PC-9 (cell line): ENCODE data around the gene VEGFB. TPM values are rescaled to one million over a fixed set of nuclear protein-coding genes. Genes with fewer than 3 reads are reported as not detected.

Experiments
- BruUV-seq: library from RNA; stranded (reverse); fragments of 400-500 nt; replicated peaks from 2 replicates; lab custom pipeline; 2021; lab: Mats Ljungman, UMichigan
- CTCF ChIA-PET: fragments of 300-600 bp; sonication (Branson Sonifier 250); formaldehyde crosslinking; loops from one replicate; lab custom pipeline; 2022; ENCODE audit warnings: antibody characterized with exemption; lab: Charles Lee
- POLR2A ChIA-PET: fragments of 300-600 bp; sonication (Branson Sonifier 250); formaldehyde crosslinking; loops from one replicate; lab custom pipeline; 2022; ENCODE audit warnings: antibody characterized with exemption; ENCODE audit not compliant: unreplicated experiment; lab: Charles Lee
- DNase-seq, 2 experiments: peaks; one replicate each; pipeline versions ENCODE4 v3.0.0 to v3.0.0-alpha.2; 2015 to 2022; ENCODE audit warnings: mixed read lengths in 1 of 2
- H2AFZ ChIP-seq: fragments of 200-600 bp; sonication (generic); 2 replicates; pipeline ENCODE4 v1.8.1; 2017; ENCODE audit warnings: antibody characterized with exemption
- H3F3A ChIP-seq: fragments of 200-600 bp; sonication (generic); 2 replicates; pipeline ENCODE4 v1.8.1; 2017; ENCODE audit warnings: antibody characterized with exemption, mild to moderate bottlenecking, low read depth; ENCODE audit not compliant: insufficient read depth
- H3K27ac ChIP-seq: fragments of 200-600 bp; sonication (generic); 2 replicates; pipeline ENCODE4 v1.6.1; 2016; ENCODE audit warnings: mixed run types
- H3K27me3 ChIP-seq: fragments of 200-600 bp; sonication (generic); 2 replicates; pipeline ENCODE4 v1.6.1; 2016; ENCODE audit warnings: low read depth, mixed run types; ENCODE audit not compliant: insufficient read depth
- H3K36me3 ChIP-seq: fragments of 200-600 bp; sonication (generic); 2 replicates; pipeline ENCODE4 v1.6.1; 2016; ENCODE audit warnings: low read depth, mixed run types
- H3K4me1 ChIP-seq: fragments of 200-600 bp; sonication (generic); replicated peaks from 2 replicates; pipeline ENCODE4 v1.6.1; 2016; ENCODE audit warnings: mixed run types; ENCODE audit not compliant: insufficient read depth
- H3K4me2 ChIP-seq: fragments of 200-600 bp; sonication (generic); 2 replicates; pipeline ENCODE4 v1.6.1; 2017; ENCODE audit warnings: mixed run types
- H3K4me3 ChIP-seq: fragments of 200-600 bp; sonication (generic); 2 replicates; pipeline ENCODE4 v1.6.1; 2016; ENCODE audit warnings: mixed run types
- H3K79me2 ChIP-seq: fragments of 200-600 bp; sonication (generic); 2 replicates; pipeline ENCODE4 v1.6.1; 2017; ENCODE audit warnings: low read depth, mixed run types
- H3K9me2 ChIP-seq: fragments of 200-600 bp; sonication (generic); 2 replicates; pipeline ENCODE4 v1.8.1; 2017; ENCODE audit warnings: mild to moderate bottlenecking; ENCODE audit not compliant: insufficient read depth
- H3K9me3 ChIP-seq: fragments of 200-600 bp; sonication (generic); 2 replicates; pipeline ENCODE4 v1.8.1; 2016; ENCODE audit warnings: low read depth; ENCODE audit not compliant: insufficient read depth
- H4K20me1 ChIP-seq: fragments of 200-600 bp; sonication (generic); 2 replicates; pipeline ENCODE4 v1.8.1; 2017; ENCODE audit not compliant: insufficient read depth
- EZH2 ChIP-seq: fragments of 200-600 bp; sonication (generic); IDR thresholded peaks from 2 replicates; pipeline ENCODE4 v1.8.0; 2017; ENCODE audit warnings: antibody characterized with exemption, low read depth
- intact Hi-C: fragments of 100-400 bp; cut with micrococcal nuclease; formaldehyde crosslinking; loops from one replicate; pipeline ENCODE4 v1.10.0; 2022; ENCODE audit not compliant: unreplicated experiment
- total RNA-seq: library from RNA; stranded (reverse); gene quantifications from 2 replicates; pipeline ENCODE4 v1.2.3, GENCODE V29; 2021
- TF ChIP-seq, protein P1 (sequence below): fragments of 200-600 bp; sonication (generic); conservative IDR thresholded peaks from 2 replicates; pipeline ENCODE4 v1.6.1; 2017; ENCODE audit warnings: mixed run types, antibody characterized with exemption, mild to moderate bottlenecking, moderate library complexity

The VEGFB gene
- total RNA-seq, 1 experiment from 2014 or later: 129 TPM

DNA sequence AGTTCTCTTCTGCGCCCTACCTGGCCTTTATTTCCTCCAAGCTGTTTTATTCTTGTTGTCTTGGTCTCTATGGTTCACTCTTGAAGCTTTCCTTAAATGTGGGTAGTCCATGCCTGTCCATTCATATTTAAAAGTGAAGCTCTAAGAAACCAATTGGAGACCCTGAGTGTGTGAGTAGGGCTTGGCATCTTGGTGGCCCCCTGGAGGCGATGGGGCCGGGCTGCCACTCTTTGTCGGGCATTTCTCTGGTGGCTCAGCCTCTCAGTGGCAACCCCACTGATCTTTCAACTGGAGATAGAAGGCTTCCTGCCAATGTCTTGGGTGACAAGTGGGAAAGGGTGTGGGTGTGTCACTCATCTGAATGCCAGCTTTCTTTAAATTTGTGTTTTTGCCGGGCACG is 17.5 kb upstream of the VEGFB start:
- Histone ChIP-seq H2AFZ (no peak overlapping the region), H3K4me2 (no peak overlapping the region), H3K9me2 (no peaks in the 10 kb centered on the region), H3K36me3 (no peaks in the 10 kb centered on the region), H3K79me2 (no peaks in the 10 kb centered on the region), H3K27ac (no peak overlapping the region), H3K9me3 (no peaks in the 10 kb centered on the region), H4K20me1 (no peaks in the 10 kb centered on the region), H3K27me3 (no peaks in the 10 kb centered on the region), H3K4me1 (no peaks in the 10 kb centered on the region), H3F3A (peaks cover 34% of the 10 kb centered on the region), H3K4me3 (no peak overlapping the region)
- DNase-seq: no peak
- intact Hi-C loops: no loop called here
- CTCF ChIA-PET: interaction anchor here (0.6 kb wide), 1 partner anchor 13 kb away, joined by 3 read pairs; no protein-coding TSS in a partner anchor
- BruUV-seq: no TSS peak
- POLR2A ChIA-PET: no interaction called here
- TF ChIP-seq EZH2: no peak
- TF ChIP-seq, protein P1, sequence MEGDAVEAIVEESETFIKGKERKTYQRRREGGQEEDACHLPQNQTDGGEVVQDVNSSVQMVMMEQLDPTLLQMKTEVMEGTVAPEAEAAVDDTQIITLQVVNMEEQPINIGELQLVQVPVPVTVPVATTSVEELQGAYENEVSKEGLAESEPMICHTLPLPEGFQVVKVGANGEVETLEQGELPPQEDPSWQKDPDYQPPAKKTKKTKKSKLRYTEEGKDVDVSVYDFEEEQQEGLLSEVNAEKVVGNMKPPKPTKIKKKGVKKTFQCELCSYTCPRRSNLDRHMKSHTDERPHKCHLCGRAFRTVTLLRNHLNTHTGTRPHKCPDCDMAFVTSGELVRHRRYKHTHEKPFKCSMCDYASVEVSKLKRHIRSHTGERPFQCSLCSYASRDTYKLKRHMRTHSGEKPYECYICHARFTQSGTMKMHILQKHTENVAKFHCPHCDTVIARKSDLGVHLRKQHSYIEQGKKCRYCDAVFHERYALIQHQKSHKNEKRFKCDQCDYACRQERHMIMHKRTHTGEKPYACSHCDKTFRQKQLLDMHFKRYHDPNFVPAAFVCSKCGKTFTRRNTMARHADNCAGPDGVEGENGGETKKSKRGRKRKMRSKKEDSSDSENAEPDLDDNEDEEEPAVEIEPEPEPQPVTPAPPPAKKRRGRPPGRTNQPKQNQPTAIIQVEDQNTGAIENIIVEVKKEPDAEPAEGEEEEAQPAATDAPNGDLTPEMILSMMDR: no peak

DNA sequence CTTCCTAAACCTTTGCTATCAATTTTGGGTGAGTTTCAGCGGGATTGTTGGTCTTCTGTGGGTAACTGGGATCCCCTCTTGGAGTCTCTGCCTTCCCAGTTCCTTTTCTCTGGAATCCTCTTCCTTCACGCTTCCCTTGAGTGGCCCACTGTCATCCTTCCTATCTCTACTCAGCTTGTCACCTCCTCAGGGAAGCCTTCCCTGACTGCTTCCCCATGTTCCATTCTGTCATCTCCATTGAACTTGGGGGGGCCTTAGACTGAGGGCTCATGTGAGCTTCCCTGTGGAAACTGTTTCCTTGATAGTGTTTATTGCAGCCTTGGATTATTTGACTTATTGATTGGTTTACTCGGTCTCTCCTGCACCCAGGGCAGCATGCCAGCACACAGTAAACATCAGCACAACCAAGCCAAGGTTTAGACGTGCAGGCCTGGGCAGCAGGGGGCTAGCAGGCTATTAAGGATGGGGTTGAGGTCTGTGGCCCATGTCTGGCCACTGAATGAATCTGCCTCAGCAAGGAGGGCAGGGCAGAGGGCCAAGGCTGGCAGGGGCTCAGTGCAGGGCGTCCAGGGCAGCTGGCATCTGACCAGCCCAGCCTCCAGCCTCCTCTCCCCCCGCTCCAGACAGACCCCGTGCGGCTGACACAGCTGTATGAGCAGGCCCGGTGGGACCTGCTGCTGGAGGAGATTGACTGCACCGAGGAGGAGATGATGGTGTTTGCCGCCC is 15.6 kb upstream of the VEGFB start:
- Histone ChIP-seq H3K27me3 (no peaks in the 10 kb centered on the region), H3K79me2 (no peaks in the 10 kb centered on the region), H3K9me2 (no peaks in the 10 kb centered on the region), H3K4me3 (no peak overlapping the region), H3K27ac (no peak overlapping the region), H3K4me1 (no peaks in the 10 kb centered on the region), H4K20me1 (no peaks in the 10 kb centered on the region; the same call in 1 of the 2 replicates), H3F3A (peaks cover 31% of the 10 kb centered on the region), H3K9me3 (no peaks in the 10 kb centered on the region), H3K4me2 (no peak overlapping the region), H2AFZ (no peak overlapping the region), H3K36me3 (no peaks in the 10 kb centered on the region)
- TF ChIP-seq, protein P1: no peak
- TF ChIP-seq EZH2: no peak
- intact Hi-C loops: no loop called here
- CTCF ChIA-PET: no interaction called here
- DNase-seq: no peak
- no TSS peak for BruUV-seq
- POLR2A ChIA-PET: no interaction called here

DNA sequence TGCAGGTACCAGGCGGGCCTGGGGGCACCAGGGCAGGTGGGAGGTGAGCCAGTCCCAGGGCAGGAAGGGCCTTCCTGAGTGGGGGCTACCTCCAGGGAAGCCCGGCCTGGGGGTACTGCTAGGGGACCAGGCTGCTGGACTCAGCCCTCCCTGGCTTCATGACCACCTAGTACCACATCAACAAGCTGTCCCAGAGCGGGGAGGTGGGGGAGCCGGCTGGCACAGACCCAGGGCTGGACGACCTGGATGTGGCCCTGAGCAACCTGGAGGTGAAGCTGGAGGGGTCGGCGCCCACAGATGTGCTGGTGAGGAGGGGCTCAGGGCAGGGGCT is 15.1 kb upstream of the VEGFB start:
- H3K4me2 ChIP-seq: no peak overlapping the region
- no peaks in the 10 kb centered on the region for H3K9me3 ChIP-seq
- no peaks in the 10 kb centered on the region for H3K4me1 ChIP-seq
- intact Hi-C loops: no loop called here
- POLR2A ChIA-PET: no interaction called here
- no peak overlapping the region for H3K27ac ChIP-seq
- no peaks in the 10 kb centered on the region for H3K27me3 ChIP-seq
- no peak for DNase-seq
- CTCF ChIA-PET: no interaction called here
- no peaks in the 10 kb centered on the region for H3K9me2 ChIP-seq
- TF ChIP-seq EZH2: no peak
- TF ChIP-seq, protein P1: no peak
- BruUV-seq: no TSS peak
- H2AFZ ChIP-seq: no peak overlapping the region
- H3F3A ChIP-seq: peaks cover 33% of the 10 kb centered on the region
- no peaks in the 10 kb centered on the region for H3K79me2 ChIP-seq
- no peaks in the 10 kb centered on the region for H3K36me3 ChIP-seq
- no peak overlapping the region for H3K4me3 ChIP-seq
- no peaks in the 10 kb centered on the region; the same call in 1 of the 2 replicates for H4K20me1 ChIP-seq
